GM23338 (cell line): ENCODE measurements around the gene SORBS2.

Experiments
- CREB1 ChIP-seq: fragments of 250-450 bp; sonication (Bioruptor Pico); IDR thresholded peaks from 2 replicates; pipeline ENCODE4 v1.5.0; 2020; ENCODE audit warnings: low read depth, mild to moderate bottlenecking, moderate library complexity
- ETS1 ChIP-seq: IDR thresholded peaks from 2 replicates; pipeline ENCODE4 v1.6.1; 2016; ENCODE audit warnings: antibody characterized with exemption
- EZH2 ChIP-seq: fragments of 200-600 bp; sonication (generic); IDR thresholded peaks from one replicate; pipeline ENCODE4 v1.8.0; 2017; ENCODE audit warnings: antibody characterized with exemption, mild to moderate bottlenecking, low read depth; ENCODE audit not compliant: unreplicated experiment
- JUNB ChIP-seq: IDR thresholded peaks from one replicate; pipeline ENCODE4 v1.6.1; 2016; ENCODE audit warnings: antibody characterized with exemption; ENCODE audit not compliant: unreplicated experiment
- POLR2AphosphoS5 ChIP-seq: IDR thresholded peaks from 2 replicates; pipeline ENCODE4 v1.6.1; 2016; ENCODE audit warnings: antibody characterized with exemption, low read depth
- ZNF331 ChIP-seq: fragments of 250-450 bp; sonication (Bioruptor Pico); IDR thresholded peaks from 2 replicates; pipeline ENCODE4 v1.5.0; 2020; ENCODE audit warnings: low read depth, mild to moderate bottlenecking, moderate library complexity
- TF ChIP-seq, protein P1 (sequence below), 2 experiments: fragments of 200-600 bp in 1 of 2; sonication (generic) in 1 of 2; conservative IDR thresholded peaks; 2 replicates each; pipeline versions ENCODE4 v1.5.1 to v1.6.1; 2016 to 2017; ENCODE audit warnings: antibody characterized with exemption in 2 of 2, low read depth in 2 of 2, mild to moderate bottlenecking in 2 of 2, moderate library complexity in 1 of 2
- TF ChIP-seq, protein P2 (sequence below): IDR thresholded peaks from one replicate; pipeline ENCODE4 v1.6.1; 2018; ENCODE audit warnings: antibody characterized with exemption; ENCODE audit not compliant: unreplicated experiment

DNA sequence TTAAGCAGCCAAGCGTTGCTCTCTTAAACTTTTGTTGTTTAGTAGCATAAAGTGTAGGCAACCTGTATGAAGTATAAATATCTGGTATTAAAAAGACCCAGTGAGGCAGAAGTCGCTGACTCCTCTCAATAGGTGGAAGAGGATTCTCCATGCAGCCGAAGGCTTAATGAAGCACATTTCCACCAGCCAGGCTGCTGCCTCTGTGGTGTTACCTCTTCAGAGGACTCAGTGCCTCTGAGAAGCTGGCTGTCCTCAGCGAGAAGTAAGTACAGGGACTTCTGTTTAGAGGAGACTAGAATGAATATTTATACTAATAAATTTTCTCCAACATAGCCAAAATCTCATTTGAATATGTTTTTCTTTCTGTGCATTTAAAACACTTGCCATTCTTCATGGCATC lies 6.0 kb downstream of the SORBS2 start:
- TF ChIP-seq, protein P1, sequence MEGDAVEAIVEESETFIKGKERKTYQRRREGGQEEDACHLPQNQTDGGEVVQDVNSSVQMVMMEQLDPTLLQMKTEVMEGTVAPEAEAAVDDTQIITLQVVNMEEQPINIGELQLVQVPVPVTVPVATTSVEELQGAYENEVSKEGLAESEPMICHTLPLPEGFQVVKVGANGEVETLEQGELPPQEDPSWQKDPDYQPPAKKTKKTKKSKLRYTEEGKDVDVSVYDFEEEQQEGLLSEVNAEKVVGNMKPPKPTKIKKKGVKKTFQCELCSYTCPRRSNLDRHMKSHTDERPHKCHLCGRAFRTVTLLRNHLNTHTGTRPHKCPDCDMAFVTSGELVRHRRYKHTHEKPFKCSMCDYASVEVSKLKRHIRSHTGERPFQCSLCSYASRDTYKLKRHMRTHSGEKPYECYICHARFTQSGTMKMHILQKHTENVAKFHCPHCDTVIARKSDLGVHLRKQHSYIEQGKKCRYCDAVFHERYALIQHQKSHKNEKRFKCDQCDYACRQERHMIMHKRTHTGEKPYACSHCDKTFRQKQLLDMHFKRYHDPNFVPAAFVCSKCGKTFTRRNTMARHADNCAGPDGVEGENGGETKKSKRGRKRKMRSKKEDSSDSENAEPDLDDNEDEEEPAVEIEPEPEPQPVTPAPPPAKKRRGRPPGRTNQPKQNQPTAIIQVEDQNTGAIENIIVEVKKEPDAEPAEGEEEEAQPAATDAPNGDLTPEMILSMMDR (conservative IDR thresholded peaks at IDR 0.05; ENCODE audit: low read depth in 2 of 2), result no peak
- no peak for TF ChIP-seq CREB1 (CRISPR knock-in tag)
- TF ChIP-seq POLR2AphosphoS5, result no peak
- TF ChIP-seq, protein P2, sequence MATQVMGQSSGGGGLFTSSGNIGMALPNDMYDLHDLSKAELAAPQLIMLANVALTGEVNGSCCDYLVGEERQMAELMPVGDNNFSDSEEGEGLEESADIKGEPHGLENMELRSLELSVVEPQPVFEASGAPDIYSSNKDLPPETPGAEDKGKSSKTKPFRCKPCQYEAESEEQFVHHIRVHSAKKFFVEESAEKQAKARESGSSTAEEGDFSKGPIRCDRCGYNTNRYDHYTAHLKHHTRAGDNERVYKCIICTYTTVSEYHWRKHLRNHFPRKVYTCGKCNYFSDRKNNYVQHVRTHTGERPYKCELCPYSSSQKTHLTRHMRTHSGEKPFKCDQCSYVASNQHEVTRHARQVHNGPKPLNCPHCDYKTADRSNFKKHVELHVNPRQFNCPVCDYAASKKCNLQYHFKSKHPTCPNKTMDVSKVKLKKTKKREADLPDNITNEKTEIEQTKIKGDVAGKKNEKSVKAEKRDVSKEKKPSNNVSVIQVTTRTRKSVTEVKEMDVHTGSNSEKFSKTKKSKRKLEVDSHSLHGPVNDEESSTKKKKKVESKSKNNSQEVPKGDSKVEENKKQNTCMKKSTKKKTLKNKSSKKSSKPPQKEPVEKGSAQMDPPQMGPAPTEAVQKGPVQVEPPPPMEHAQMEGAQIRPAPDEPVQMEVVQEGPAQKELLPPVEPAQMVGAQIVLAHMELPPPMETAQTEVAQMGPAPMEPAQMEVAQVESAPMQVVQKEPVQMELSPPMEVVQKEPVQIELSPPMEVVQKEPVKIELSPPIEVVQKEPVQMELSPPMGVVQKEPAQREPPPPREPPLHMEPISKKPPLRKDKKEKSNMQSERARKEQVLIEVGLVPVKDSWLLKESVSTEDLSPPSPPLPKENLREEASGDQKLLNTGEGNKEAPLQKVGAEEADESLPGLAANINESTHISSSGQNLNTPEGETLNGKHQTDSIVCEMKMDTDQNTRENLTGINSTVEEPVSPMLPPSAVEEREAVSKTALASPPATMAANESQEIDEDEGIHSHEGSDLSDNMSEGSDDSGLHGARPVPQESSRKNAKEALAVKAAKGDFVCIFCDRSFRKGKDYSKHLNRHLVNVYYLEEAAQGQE, result no peak
- TF ChIP-seq EZH2, result no peak
- no peak for TF ChIP-seq ETS1
- no peak for TF ChIP-seq ZNF331
- no peak for TF ChIP-seq JUNB
